OCI-M2 (cell line): ENCODE results near the gene CHAC1.

Source experiments
- DNase-seq: peaks from one replicate; lab custom pipeline; 2025; ENCODE audit not compliant: unreplicated experiment; lab: John Stamatoyannopoulos, UW

The CHAC1 gene

GRCh38 chr15:40923551-40923950 is 29.7 kb upstream of the CHAC1 start:
- DNase-seq: no peak

- DNase-seq: no peak
Observed at GRCh38 chr15:40925495-40925862, 27.8 kb upstream of the CHAC1 start.

- DNase-seq: no peak
Observed at GRCh38 chr15:40925863-40926658, 27.2 kb upstream of the CHAC1 start.

GRCh38 chr15:40926659-40927494 is 26.4 kb upstream of the CHAC1 start:
- DNase-seq: no peak

- no peak for DNase-seq
Observed at GRCh38 chr15:40927495-40927872, 25.8 kb upstream of the CHAC1 start.

- DNase-seq: no peak
Observed at GRCh38 chr15:40927873-40928806, 25.1 kb upstream of the CHAC1 start.

- peak; percentile 13 for DNase-seq
Observed at GRCh38 chr15:40928821-40929659, 24.2 kb upstream of the CHAC1 start, which contains the start of gene DLL4. Gene DLL4, plus strand, starts transcription at chr15:40929340. Its CDS starts 329 bp downstream, at chr15:40929669.

- DNase-seq: no peak
Observed at GRCh38 chr15:40929660-40930429, 23.4 kb upstream of the CHAC1 start.

- no peak for DNase-seq
Observed at GRCh38 chr15:40930430-40931299, 22.6 kb upstream of the CHAC1 start.

GRCh38 chr15:40931300-40932142 is 21.8 kb upstream of the CHAC1 start:
- DNase-seq: no peak

- no peak for DNase-seq
Observed at GRCh38 chr15:40932156-40932555, 21.1 kb upstream of the CHAC1 start.

GRCh38 chr15:40932649-40933516 is 20.4 kb upstream of the CHAC1 start:
- DNase-seq: no peak

- no peak for DNase-seq
Observed at GRCh38 chr15:40933517-40933902, 19.8 kb upstream of the CHAC1 start.

- DNase-seq: no peak
Observed at GRCh38 chr15:40934457-40934856, 18.8 kb upstream of the CHAC1 start.

GRCh38 chr15:40936234-40936708 is 17.0 kb upstream of the CHAC1 start:
- DNase-seq: no peak
